H9 (cell line): ENCODE measurements around the gene RASGRF2. TPM values are rescaled to one million over a fixed set of nuclear protein-coding genes. Genes with fewer than 3 reads are reported as not detected.

Experiments
- DNase-seq: peaks from one replicate; pipeline ENCODE4 v3.0.0-alpha.2; 2017
- H2AFZ ChIP-seq: one replicate; pipeline ENCODE4 v1.6.1; 2013; ENCODE audit warnings: mild to moderate bottlenecking, low read length, control low read depth, moderate library complexity
- H2AK5ac ChIP-seq: 2 replicates; pipeline ENCODE4 v1.6.1; 2013; ENCODE audit warnings: low read length, control low read depth, mixed read lengths; ENCODE audit not compliant: insufficient read length
- H2BK120ac ChIP-seq: one replicate; pipeline ENCODE4 v1.6.1; 2013; ENCODE audit warnings: low read depth, mild to moderate bottlenecking, low read length, control low read depth, inconsistent platforms; ENCODE audit not compliant: poor library complexity, severe bottlenecking
- H2BK12ac ChIP-seq: 2 replicates; pipeline ENCODE4 v1.6.1; 2013; ENCODE audit warnings: low read length, control low read depth, mixed read lengths, low read depth; ENCODE audit not compliant: insufficient read length
- H2BK15ac ChIP-seq: 2 replicates; pipeline ENCODE4 v1.6.1; 2013; ENCODE audit warnings: low read depth, low read length, control low read depth
- H2BK20ac ChIP-seq: one replicate; pipeline ENCODE4 v1.6.1; 2013; ENCODE audit warnings: low read depth, mild to moderate bottlenecking, low read length, control low read depth, inconsistent platforms; ENCODE audit not compliant: poor library complexity, severe bottlenecking
- H2BK5ac ChIP-seq: 2 replicates; pipeline ENCODE4 v1.6.1; 2013; ENCODE audit warnings: low read length, control low read depth, mixed read lengths; ENCODE audit not compliant: insufficient read length
- H3K14ac ChIP-seq: 2 replicates; pipeline ENCODE4 v1.6.1; 2013; ENCODE audit warnings: low read length, control low read depth; ENCODE audit not compliant: insufficient read depth
- H3K18ac ChIP-seq: 2 replicates; pipeline ENCODE4 v1.6.1; 2013; ENCODE audit warnings: low read depth, mild to moderate bottlenecking, mixed read lengths, low read length, control low read depth; ENCODE audit not compliant: insufficient read length
- H3K23ac ChIP-seq: 2 replicates; pipeline ENCODE4 v1.6.1; 2013; ENCODE audit warnings: low read length, control low read depth, mixed read lengths, low read depth; ENCODE audit not compliant: insufficient read length
- H3K23me2 ChIP-seq: 2 replicates; pipeline ENCODE4 v1.6.1; 2013; ENCODE audit warnings: low read depth, mild to moderate bottlenecking, mixed read lengths, low read length, control low read depth; ENCODE audit not compliant: insufficient read length, poor library complexity, severe bottlenecking
- H3K27ac ChIP-seq: 2 replicates; pipeline ENCODE4 v1.5.1; 2013; ENCODE audit warnings: low read length, control low read depth, mixed read lengths, low read depth; ENCODE audit not compliant: insufficient read length
- H3K27me3 ChIP-seq: 2 replicates; pipeline ENCODE4 v1.6.1; 2013; ENCODE audit warnings: low read length, control low read depth, inconsistent platforms; ENCODE audit not compliant: insufficient read depth
- H3K4ac ChIP-seq: 2 replicates; pipeline ENCODE4 v1.6.1; 2013; ENCODE audit warnings: low read depth, mild to moderate bottlenecking, control low read depth, inconsistent platforms, low read length, moderate library complexity
- H3K4me1 ChIP-seq: 2 replicates; pipeline ENCODE4 v1.6.1; 2013; ENCODE audit warnings: low read length, control low read depth, inconsistent platforms; ENCODE audit not compliant: insufficient read depth
- H3K4me2 ChIP-seq: 2 replicates; pipeline ENCODE4 v1.6.1; 2013; ENCODE audit warnings: low read length, control low read depth, mixed read lengths; ENCODE audit not compliant: insufficient read length, insufficient read depth
- H3K56ac ChIP-seq: 2 replicates; pipeline ENCODE4 v1.6.1; 2013; ENCODE audit warnings: low read depth, mild to moderate bottlenecking, mixed read lengths, low read length, control low read depth; ENCODE audit not compliant: insufficient read length
- H3K79me1 ChIP-seq: 2 replicates; pipeline ENCODE4 v1.6.1; 2013; ENCODE audit warnings: low read depth, mild to moderate bottlenecking, moderate library complexity, low read length, control low read depth, inconsistent platforms; ENCODE audit not compliant: insufficient read depth, poor library complexity, severe bottlenecking
- H3K79me2 ChIP-seq: 2 replicates; pipeline ENCODE4 v1.6.1; 2013; ENCODE audit warnings: low read length, control low read depth, inconsistent platforms; ENCODE audit not compliant: insufficient read depth
- H3K9ac ChIP-seq: 2 replicates; pipeline ENCODE4 v1.6.1; 2013; ENCODE audit warnings: low read length, control low read depth, mixed read lengths; ENCODE audit not compliant: insufficient read length; ENCODE audit errors: extremely low read depth
- H3K9me3 ChIP-seq: one replicate; pipeline ENCODE4 v1.6.1; 2013; ENCODE audit warnings: low read depth, low read length, inconsistent platforms; ENCODE audit not compliant: control insufficient read depth
- H3T11ph ChIP-seq: one replicate; pipeline ENCODE4 v1.6.1; 2013; ENCODE audit warnings: mild to moderate bottlenecking, low read length, control low read depth, inconsistent platforms
- H4K20me1 ChIP-seq: one replicate; pipeline ENCODE4 v1.6.1; 2013; ENCODE audit not compliant: control insufficient read depth, insufficient read length, insufficient read depth
- H4K5ac ChIP-seq: 2 replicates; pipeline ENCODE4 v1.6.1; 2013; ENCODE audit warnings: low read depth, mild to moderate bottlenecking, mixed read lengths, low read length, control low read depth; ENCODE audit not compliant: insufficient read length
- H4K8ac ChIP-seq: replicated peaks from 2 replicates; pipeline ENCODE4 v1.6.1; 2013; ENCODE audit warnings: low read length, control low read depth, mixed read lengths, low read depth; ENCODE audit not compliant: insufficient read length
- H4K91ac ChIP-seq: 2 replicates; pipeline ENCODE4 v1.6.1; 2013; ENCODE audit warnings: low read depth, mild to moderate bottlenecking, moderate library complexity, mixed read lengths, low read length, control low read depth; ENCODE audit not compliant: insufficient read length
- H3K27ac Mint-ChIP-seq, 3 experiments: 2 replicates in 2 of 3; 3 replicates in 1 of 3; pipeline ENCODE4 v1.8.0; 2020 to 2021; ENCODE audit warnings: mixed read lengths in 3 of 3, mild to moderate bottlenecking in 1 of 3, moderate library complexity in 1 of 3
- H3K27me3 Mint-ChIP-seq: 2 replicates; pipeline ENCODE4 v1.8.0; 2021; ENCODE audit warnings: low read depth, mild to moderate bottlenecking, moderate library complexity, mixed read lengths
- H3K36me3 Mint-ChIP-seq, 3 experiments: 2 replicates in 2 of 3; 3 replicates in 1 of 3; pipeline ENCODE4 v1.8.0; 2020 to 2021; ENCODE audit warnings: low read depth in 3 of 3, mixed read lengths in 3 of 3; ENCODE audit not compliant: insufficient read depth in 1 of 3
- H3K4me1 Mint-ChIP-seq, 2 experiments: 2 replicates each; pipeline ENCODE4 v1.8.0; 2020; ENCODE audit warnings: mixed read lengths in 2 of 2
- H3K4me3 Mint-ChIP-seq, 2 experiments: 2 replicates in 1 of 2; 3 replicates in 1 of 2; pipeline ENCODE4 v1.8.0; 2020 to 2021; ENCODE audit warnings: mild to moderate bottlenecking in 2 of 2, mixed read lengths in 2 of 2, moderate library complexity in 1 of 2
- H3K9me3 Mint-ChIP-seq, 2 experiments: 2 replicates in 1 of 2; 3 replicates in 1 of 2; pipeline ENCODE4 v1.8.0; 2020; ENCODE audit warnings: mild to moderate bottlenecking in 2 of 2, mixed read lengths in 2 of 2, moderate library complexity in 1 of 2
- WGBS: extraction: QIAGEN DNeasy Blood & Tissue Kit; methylation state at CpG from one replicate; pipeline ENCODE4 v1.1.7; 2013; ENCODE audit warnings: missing lambda C conversion rate, low lambda C conversion rate, mixed read lengths; ENCODE audit not compliant: insufficient read length; ENCODE audit errors: extremely low coverage; 5-methylcytosine and 5-hydroxymethylcytosine counted together
- total RNA-seq: library from RNA; stranded (reverse); gene quantifications from 2 replicates; pipeline ENCODE4 v1.2.1, GENCODE V29; 2021
- TF ChIP-seq, protein P1 (sequence below): fragments of 200-600 bp; sonication (generic); conservative IDR thresholded peaks from 3 replicates; pipeline ENCODE4 v1.8.0; 2021; ENCODE audit warnings: antibody characterized with exemption, mild to moderate bottlenecking

RASGRF2 gene
- total RNA-seq, 1 experiment from 2014 or later = 13.5 TPM

DNA sequence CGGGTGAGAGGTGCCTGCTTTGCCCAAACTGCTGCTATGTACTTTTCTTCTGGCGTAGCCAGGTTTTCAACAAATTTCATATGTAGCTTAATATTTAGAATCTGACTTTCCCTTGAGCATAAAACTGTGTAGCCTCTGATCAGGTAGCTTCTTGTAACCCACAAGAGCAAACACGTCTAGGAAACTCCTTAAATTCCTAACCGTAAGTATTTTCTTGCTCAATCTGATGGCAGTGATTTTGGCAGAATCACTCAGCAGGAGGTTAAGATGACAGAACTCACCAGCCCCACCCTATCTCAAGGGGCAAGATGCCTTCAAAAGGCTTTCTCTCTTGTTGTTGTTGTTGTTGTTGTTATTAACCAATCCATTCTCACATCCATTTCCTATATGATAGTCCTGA lies 293.7 kb downstream of the RASGRF2 start:
- no peak overlapping the region for H3K27ac Mint-ChIP-seq
- Histone ChIP-seq H2AFZ (no peak overlapping the region), H2BK120ac (no peak overlapping the region), H3K79me1 (peaks cover 6% of the 10 kb centered on the region), H3K18ac (no peak overlapping the region), H4K5ac (no peak overlapping the region), H2BK20ac (no peak overlapping the region), H3K79me2 (no peaks in the 10 kb centered on the region; the same call in 1 of the 2 replicates), H3K9ac (no peak overlapping the region), H4K20me1 (no peaks in the 10 kb centered on the region), H4K8ac (no peak overlapping the region), H2BK5ac (no peak overlapping the region), H2BK15ac (no peak overlapping the region), H3T11ph (no peak overlapping the region), H3K9me3 (no peaks in the 10 kb centered on the region), H2BK12ac (no peak overlapping the region), H3K23ac (no peak overlapping the region), H3K14ac (no peak overlapping the region), H3K27me3 (no peaks in the 10 kb centered on the region), H3K4me1 (peaks cover 3% of the 10 kb centered on the region; the same call in 1 of the 2 replicates), H2AK5ac (no peak overlapping the region), H3K23me2 (no peaks in the 10 kb centered on the region), H3K4me2 (no peak overlapping the region), H3K4ac (no peak overlapping the region), H3K27ac (no peak overlapping the region), H4K91ac (no peak overlapping the region), H3K56ac (no peak overlapping the region)
- no peaks in the 10 kb centered on the region for H3K9me3 Mint-ChIP-seq
- peaks cover 17 to 34% of the 10 kb centered on the region in 2 experiments for H3K4me1 Mint-ChIP-seq
- peaks cover 5 to 19% (median 12%) of the 10 kb centered on the region in 3 experiments; a peak in 6 of 7 replicates for H3K36me3 Mint-ChIP-seq
- no peaks in the 10 kb centered on the region for H3K27me3 Mint-ChIP-seq
- no CpG with 5 or more reads among the region's 4 CpGs for WGBS
- DNase-seq = no peak
- H3K4me3 Mint-ChIP-seq = no peak overlapping the region
- TF ChIP-seq, protein P1, sequence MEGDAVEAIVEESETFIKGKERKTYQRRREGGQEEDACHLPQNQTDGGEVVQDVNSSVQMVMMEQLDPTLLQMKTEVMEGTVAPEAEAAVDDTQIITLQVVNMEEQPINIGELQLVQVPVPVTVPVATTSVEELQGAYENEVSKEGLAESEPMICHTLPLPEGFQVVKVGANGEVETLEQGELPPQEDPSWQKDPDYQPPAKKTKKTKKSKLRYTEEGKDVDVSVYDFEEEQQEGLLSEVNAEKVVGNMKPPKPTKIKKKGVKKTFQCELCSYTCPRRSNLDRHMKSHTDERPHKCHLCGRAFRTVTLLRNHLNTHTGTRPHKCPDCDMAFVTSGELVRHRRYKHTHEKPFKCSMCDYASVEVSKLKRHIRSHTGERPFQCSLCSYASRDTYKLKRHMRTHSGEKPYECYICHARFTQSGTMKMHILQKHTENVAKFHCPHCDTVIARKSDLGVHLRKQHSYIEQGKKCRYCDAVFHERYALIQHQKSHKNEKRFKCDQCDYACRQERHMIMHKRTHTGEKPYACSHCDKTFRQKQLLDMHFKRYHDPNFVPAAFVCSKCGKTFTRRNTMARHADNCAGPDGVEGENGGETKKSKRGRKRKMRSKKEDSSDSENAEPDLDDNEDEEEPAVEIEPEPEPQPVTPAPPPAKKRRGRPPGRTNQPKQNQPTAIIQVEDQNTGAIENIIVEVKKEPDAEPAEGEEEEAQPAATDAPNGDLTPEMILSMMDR = no peak
